Stimulated activated CD4-positive, alpha-beta T cell treated with anti-CD3 and anti-CD28 coated beads, Interleukin-12 subunit alpha, Interleukin-12 subunit beta, amount 100 ng/mL, for 48 hours (primary cell): ENCODE data around the gene SFI1.
"Not testable (repeated sequence)": the region's sequence is repeated elsewhere in the genome, so short reads cannot be mapped to it uniquely, and the experiment has no call there.

Experiments used
- DNase-seq, 3 donors: peaks; one replicate each; pipeline ENCODE4 v3.0.0-alpha.2; 2020; ENCODE audit warnings: low read depth in 2 of 3, low spot score in 1 of 3

The SFI1 gene

DNA sequence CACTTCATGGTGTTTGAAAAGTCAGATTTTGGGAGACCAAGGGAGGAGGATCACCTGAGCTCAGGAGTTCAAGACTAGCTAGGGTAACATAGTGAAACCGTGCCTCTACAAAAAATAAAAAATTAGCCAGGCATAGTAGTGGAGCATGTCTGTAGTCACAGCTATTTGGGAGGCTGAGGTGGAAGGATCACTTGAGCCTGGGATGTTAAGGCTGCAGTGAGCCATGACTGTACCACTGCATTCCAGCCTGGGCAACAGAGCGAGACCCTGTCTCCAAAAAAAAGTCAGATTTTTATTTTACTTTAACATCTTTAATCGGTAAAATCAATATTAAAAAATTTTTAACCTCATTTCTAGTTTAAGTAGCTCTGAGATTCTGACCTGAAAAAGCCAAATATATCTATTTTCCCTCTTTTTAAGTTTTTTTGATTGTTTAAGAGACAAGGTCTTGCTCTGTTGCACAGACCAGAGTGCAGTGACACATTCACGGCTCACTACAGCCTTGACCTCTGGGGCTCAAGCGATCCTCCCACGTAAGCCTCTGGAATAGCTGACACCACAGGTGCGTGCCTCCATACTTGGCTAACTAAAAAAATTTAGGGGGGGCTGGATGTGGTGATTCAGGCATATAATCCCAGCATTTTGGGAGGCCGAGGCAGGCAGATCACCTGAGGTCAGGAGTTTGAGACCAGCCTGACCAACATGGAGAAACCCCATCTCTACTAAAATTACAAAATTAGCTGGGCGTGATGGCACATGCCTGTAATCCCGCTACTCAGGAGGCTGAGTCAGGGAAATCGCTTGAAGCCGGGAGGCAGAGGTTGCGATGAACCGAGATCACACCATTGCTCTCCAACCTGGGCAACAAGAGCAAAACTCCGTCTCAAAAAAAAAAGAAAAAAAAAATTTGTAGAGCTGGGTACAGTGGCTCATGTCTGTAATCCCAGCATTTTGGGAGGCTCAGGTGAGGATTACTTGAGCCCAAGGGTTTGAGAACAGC, 48.4 kb downstream of the SFI1 start:
- no peak for DNase-seq

DNA sequence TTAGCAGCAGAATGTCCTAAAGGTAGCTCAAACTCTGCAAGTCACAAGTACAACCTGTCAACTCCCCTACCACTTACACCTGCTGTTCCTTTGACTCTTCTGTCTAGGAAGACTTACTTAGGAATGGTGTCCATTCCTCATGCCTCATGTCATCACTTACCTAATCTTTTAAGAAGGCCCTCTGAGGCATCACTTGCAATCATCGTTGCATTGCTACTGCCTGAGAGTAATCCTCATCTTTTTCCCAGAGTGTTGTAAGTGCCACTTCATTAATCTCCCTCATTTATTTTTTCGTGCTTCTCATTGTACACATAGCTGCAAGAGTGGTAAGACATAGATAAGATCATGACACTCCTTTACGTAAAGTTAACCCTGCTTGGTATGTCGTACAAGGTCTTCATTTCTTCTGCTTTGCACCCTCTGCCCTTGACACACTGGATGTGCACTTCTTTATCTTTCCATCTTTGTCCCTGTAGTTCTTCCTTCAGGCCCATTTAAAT, 54.6 kb downstream of the SFI1 start:
- DNase-seq, result no peak

DNA sequence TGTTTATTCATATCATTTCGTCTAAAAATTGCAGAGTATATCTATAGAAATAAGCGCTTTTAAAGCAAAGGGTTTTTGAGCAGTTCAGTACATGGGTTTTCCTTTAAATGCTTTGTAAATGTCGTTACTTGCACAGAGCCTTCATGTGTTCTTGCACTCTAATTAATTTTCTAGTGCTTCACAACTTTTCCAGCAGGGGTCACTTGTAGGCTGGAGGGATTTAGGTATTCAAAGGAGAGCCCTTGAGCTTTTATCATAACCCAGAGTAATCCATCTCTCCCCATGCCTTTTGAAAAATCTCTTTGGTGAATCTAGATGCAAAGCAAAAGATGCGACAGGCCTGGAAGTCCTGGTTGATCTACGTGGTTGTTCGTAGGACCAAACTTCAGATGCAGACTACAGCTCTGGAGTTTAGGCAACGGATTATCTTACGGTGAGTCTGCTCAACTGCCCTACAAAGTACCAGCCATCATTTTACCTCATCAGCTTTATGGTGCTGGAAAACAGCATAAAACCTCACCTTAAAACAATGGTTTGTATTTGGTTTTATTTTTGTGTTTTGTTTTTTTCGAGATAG, 60.4 kb downstream of the SFI1 start:
- no peak for DNase-seq

DNA sequence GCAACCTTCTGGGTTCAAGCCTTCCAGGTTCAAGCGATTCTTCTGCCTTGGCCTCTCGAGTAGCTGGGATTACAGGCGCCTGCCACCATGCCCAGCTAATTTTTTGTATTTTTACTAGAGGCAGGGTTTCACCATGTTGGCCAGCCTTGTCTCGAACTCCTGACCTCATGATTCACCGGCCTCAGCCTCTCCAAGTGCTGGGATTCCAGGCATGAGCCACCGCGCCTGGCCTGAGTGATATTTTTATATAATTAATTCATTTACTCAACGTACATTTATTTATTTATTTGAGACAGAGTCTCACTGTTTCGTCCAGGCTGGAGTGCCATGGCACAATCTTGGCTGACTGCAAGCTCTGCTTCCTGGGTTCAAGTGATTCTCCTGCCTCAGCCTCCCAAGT, 62.2 kb downstream of the SFI1 start:
- not testable (repeated sequence) for DNase-seq

DNA sequence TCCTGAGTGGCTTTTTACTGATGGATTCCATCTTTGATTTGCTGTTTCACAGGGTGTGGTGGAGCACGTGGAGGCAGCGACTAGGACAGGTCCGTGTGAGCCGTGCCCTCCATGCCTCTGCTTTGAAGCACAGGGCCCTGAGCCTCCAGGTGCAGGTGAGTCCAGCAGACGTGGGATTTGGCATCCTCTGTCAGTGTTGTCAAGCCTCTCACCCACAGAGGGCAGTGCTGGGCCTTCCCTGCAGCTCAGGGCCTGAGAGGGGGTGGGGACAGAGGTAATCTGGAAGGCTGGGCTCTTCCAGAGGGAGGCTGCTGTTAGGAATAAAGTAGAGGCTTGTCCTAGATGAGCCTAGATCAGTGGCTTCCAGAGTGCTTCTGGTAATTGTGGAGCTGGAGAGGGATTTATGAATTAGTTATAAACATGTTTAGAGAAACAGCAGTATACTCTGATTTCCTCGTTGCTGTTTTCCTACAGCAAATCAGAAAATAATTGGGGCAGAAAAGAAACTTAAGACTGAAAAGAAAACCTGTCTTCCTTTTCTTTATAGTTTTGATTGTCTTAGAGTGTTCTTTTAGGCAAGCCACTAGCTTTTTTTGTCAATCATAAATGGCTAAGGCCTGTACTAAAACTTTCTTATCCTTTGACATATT, 65.0 kb downstream of the SFI1 start:
- DNase-seq, result peak; percentile 17 to 47 (median 37)

DNA sequence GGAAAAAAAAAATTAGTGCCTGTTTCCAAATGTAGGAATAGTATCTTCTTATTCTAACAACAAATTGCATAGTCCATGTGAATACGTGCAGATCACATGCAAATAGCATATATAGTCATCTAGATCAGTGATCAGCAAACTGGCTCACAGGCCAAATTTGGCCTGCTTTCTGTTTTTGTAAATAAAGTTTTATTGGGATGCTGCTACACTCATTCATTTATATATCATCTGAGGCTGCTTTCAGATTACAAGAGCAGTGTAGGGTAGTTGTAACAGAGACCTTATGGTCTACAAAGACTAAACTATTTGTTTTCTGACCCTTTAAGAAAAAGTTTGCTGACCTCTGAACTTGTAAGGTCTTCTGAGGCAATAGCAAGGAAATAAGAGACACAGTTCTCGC, 65.6 kb downstream of the SFI1 start:
- no peak for DNase-seq

DNA sequence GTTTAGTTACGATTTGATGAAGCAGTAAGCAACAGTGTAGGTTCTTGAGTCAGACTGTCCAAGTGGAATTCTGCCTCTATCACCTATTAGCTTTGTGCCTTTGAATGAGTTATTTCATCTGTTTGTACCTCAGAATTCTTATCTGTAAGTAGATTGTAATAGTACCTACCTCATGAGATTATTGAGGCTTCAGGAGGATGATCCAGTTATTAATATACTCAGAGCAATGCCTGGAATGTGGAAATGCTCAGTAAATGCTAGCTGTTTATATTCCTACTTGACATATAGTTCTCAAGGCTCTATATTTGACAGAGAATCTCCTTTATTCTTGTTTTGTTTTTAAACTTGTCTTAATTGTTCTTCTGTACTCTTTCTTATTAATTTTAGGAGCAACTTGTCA, 70.1 kb downstream of the SFI1 start:
- DNase-seq, result no peak

DNA sequence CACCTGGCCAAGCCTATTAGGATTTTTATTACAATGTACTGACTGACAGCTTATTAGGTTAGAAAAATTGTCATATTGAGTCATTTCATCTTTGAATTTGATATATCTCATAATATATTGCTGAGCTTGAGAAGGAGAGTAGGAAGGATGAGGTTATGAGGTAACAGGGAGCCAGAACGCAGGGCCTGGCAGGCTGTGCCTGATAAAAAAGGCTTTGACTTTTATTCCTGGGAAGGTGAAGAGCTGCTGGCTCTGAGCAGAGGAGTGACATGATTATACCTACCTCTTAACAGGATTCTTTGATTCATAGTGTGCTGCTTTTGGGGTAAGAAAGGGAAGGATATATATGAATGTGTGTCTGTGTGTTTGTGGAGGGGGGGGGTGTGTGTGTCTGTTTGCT, 70.9 kb downstream of the SFI1 start:
- no peak for DNase-seq

DNA sequence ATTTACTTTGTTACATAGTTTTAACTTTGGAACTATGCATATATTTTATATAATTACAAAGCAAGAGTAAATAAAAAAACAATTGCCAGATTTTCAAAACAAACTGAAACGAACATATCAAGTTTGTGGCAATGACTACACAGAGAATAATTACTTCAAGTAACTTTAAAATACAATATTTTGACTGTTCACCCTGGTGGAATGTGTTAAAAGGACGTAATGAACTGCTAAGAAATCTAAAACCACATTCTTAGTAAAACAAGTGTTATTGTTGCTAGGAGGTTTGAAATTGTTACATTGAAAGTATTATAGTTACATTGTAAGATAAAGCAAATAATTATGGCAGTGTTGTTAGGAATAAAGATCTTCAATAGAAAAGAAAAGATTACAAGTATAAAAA, 71.4 kb downstream of the SFI1 start:
- DNase-seq, result no peak

DNA sequence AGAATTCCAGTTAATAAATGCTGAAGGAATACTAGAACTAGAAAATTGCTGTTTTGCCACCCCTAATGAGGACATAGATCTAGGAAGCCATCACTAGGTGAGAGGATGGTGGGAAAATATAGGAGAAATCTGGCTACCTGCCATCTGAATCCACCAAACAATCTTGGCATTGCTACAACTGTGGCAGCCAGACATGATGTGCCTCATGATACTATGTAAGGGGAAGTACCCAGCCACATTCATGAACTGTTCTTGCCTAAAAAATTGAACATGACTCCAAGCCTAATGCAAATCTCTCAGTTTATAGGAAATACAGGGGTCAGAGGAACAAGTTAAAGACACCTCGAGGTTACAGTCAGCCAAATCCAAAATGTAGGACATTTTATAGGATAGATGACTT, 72.8 kb downstream of the SFI1 start:
- DNase-seq, result no peak

DNA sequence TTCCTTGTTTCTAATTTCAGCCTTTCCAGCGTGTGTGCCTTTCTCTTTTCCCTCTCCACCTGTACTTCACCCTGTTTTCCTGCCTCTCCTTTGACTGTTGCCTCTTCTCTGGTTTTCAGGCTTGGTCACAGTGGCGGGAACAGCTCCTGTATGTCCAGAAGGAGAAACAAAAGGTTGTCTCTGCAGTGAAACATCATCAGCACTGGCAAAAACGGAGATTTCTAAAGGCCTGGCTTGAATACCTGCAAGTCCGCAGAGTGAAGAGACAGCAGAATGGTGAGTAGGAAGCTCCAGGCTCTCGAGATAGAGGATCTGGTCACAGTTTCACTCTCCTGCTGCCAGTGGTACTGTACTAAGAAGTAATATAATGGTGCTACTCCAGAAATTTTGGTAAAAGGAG, 76.6 kb downstream of the SFI1 start:
- no peak for DNase-seq

DNA sequence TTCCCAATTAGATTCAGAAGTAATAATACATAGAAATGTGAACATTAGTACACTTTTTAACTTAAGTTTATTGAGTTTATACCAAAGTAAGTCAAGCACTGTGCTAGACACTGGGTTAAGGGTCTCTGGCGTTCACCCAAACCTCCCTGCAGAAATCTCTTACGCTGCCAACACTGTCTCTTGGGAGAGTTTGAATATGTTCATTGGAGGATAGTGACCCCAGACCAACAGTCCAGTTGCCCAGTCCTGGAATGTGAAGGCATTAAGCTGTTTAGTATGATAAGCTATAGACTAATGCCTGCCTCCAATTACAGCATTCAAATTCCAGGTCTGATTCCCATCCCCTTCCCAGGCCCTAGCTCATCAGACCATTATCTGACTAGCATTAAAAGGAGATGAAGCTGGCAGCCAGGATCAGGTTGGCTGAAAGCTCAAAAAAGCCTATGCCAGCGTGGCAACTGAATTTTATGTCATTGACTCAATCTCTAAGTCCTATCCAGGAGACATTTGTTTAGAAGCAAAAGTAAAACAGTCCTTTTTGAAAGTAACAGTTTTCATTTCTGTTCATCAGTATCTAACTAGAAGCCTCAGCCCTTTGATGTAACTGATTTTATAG, 77.8 kb downstream of the SFI1 start:
- no peak for DNase-seq

DNA sequence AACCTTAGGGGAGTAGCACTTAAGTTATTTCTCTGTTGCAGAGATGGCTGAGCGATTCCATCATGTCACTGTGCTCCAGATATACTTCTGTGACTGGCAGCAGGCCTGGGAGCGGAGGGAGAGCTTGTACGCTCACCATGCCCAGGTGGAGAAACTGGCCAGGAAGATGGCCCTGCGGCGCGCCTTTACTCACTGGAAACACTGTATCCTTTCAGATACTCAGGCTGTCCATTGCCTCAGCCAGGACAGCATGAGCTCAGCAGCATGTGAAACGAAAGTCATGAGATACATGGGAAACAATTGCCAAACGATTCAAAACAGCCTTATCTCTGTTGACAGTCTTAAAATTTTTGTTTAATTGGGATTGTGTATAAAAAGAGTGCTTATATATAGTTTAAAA, 78.9 kb downstream of the SFI1 start:
- DNase-seq, result no peak

DNA sequence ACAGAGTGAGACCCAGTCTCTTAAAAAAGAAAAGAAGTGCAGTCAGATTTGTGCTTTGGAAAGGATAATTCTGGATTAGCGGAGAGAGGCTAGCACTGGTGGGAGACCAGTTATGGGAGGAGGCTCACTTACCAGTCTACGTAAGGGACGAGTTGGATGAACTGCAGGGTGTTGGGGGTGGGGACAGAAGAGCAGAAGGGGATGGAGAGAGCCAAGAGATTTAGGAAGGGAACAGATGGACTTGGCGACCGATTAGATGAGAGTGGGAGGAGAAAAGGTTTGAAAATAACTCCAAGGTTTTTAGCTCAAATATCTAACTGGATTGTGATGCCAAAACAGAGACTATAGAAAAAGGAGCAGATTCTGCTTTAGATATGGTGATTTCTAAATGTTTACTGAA, 81.4 kb downstream of the SFI1 start:
- no peak for DNase-seq

DNA sequence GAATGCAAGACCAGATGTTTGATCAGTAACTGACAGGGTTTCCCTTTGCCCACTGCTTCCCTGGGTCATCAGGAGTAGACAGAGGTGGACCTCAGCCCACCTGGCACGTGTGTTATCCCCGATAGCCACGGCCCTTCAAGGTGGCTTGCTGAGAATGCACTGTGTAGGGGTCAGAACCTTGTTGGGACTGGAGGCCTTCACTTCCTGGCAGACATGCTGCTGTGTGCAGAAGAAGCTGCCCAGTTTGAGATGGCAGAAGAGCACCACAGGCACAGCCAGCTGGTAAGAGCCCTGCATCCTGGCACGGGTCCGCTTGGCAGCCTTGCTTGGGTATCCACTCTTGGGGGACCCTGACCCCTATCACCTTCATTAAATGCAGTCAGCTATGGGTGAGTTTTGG, 81.8 kb downstream of the SFI1 start:
- DNase-seq, result no peak

DNA sequence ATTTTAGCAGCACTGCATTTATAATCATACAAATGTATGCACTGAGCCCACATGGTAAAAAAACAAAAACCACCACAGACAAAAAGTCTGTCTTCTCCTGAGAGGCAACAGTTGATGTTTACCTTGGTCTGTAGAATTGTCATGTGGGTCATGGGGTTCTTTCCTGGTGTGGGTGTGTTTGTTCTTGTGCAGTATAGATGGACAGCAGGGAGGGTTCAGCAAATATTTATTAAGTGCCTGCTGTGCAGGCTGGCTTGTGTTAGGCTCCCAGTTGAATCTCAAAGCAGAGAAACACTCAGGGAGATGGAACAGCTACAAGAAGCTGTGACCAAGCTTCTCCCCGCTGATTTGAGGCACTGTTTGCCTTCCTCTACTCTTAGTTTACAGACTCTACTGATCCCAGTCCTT, 83.5 kb downstream of the SFI1 start:
- DNase-seq, result no peak

DNA sequence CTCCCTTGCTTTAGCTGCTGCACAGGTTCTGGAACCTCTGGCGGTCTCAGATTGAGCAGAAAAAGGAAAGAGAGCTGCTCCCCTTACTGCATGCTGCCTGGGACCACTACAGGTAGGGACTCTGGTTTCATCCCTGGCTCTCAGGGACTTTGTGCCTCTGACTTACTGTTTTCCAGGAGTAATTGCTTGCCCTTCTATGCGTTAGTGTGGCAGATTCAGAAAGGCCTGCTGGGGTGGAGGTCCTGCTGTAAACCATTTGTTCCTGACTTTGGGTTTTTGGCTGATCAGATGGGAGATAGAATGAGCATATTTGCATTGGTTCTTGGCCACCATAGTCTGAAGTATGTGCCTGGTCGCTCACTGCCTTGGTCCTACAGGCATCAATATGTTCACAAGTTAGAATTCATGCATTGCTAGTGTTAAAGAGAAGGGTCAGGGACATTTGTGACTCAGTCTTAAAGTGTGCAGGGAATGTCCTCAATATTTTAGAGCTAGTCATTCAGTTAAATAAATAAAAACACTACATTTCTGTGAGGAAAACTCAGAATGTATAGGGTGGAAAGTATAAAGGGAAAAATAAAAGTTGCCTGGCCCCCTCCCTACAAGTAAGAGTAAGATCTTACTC, 87.6 kb downstream of the SFI1 start:
- no peak for DNase-seq

DNA sequence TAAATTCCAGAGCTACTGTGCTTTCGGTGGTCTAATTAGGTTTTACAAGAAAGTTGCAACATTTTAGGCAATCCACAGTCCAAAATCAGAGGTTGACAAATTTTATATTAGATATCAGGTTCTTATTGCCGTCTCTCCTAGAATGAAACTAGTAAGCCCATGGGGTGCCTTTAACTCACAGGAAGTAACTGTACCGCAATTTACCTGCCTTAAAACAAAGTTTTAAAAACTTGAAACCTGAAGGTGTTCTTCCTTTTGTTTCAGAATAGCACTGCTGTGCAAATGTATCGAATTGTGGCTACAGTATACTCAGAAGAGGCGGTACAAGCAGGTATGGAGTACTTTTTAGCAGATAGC, 88.4 kb downstream of the SFI1 start:
- DNase-seq, result no peak

DNA sequence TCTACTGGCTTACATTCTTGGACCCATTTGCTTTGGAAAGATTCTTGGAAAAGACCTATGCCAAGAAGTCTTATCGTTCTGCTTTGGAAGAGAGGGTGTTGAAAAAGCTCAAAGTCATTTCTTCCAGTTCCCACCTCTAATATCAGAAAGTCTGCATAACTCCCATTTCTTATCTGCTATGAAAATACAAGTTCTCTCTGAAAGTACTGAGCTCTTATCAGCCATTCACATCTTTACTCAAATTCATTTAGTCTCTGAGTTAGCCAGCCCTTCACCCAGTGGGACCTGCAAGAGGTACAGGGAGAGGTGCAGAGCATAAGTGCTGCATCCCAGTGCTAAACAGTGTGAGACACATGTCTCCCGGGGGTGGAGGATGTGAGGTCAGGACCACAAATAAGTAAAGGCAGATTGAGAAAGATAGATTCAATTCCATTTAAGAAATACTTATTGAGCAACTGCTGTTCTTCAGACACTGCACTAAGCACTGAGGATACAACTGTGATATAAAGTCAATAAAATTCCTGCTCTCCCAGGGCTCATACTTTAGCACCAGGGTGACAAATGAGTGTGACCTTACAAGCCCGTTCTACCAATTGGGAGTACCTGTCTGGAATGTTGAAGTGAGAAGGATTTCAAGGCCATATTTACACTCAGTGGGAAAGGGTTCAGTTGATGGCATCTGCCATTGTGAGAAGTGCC, 89.0 kb downstream of the SFI1 start:
- DNase-seq, result peak in 2 of 3 donors; percentile 4 to 5

DNA sequence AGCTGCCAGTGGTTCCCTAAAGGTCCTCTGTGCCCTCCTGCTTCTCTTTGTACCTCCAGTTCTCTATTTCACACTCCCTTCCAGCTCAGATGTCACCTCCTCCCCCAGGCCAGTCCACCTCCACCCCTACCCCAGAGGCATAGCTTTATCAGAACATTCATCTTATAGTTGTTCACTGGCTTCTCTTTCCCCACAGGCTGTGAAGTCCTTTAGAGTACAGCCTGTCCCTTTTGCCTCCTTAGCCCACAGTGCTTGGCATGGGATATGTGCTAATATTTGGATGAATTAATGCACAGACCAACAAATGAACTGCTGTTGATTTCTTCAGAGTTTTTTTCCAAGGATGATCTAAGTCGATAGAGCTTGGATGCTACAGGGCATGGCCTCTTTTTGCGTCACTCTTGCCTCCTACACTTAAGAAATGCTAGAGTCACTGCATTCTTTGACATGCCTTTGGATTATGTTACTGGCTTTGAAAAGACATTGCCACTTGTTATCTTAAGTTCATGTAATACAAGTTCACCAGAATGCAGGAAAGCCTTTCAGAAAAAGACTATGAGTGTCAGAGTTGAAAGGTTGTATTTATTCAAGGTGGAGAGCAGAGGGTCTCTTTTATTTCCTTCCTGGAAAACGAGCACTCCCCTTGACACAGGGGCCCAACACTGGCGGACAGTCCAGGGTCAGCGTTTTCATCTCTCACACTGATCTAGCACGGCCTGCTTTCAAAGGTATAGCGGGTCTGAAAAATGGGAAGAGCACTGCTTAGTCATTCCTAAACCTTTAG, 90.0 kb downstream of the SFI1 start:
- no peak for DNase-seq
